Stimulated activated CD4-positive, alpha-beta T cell treated with anti-CD3 and anti-CD28 coated beads, TNF-alpha, amount 100 ng/mL, for 24 hours (primary cell): ENCODE data around the gene SENP6.
"Not testable (repeated sequence)": the region's sequence is repeated elsewhere in the genome, so short reads cannot be mapped to it uniquely, and the experiment has no call there.

Experiments
- DNase-seq, 3 experiments: peaks; one replicate each; pipeline ENCODE4 v3.0.0-alpha.2; 2020; ENCODE audit warnings: low read depth in 3 of 3

The SENP6 gene, protein sequence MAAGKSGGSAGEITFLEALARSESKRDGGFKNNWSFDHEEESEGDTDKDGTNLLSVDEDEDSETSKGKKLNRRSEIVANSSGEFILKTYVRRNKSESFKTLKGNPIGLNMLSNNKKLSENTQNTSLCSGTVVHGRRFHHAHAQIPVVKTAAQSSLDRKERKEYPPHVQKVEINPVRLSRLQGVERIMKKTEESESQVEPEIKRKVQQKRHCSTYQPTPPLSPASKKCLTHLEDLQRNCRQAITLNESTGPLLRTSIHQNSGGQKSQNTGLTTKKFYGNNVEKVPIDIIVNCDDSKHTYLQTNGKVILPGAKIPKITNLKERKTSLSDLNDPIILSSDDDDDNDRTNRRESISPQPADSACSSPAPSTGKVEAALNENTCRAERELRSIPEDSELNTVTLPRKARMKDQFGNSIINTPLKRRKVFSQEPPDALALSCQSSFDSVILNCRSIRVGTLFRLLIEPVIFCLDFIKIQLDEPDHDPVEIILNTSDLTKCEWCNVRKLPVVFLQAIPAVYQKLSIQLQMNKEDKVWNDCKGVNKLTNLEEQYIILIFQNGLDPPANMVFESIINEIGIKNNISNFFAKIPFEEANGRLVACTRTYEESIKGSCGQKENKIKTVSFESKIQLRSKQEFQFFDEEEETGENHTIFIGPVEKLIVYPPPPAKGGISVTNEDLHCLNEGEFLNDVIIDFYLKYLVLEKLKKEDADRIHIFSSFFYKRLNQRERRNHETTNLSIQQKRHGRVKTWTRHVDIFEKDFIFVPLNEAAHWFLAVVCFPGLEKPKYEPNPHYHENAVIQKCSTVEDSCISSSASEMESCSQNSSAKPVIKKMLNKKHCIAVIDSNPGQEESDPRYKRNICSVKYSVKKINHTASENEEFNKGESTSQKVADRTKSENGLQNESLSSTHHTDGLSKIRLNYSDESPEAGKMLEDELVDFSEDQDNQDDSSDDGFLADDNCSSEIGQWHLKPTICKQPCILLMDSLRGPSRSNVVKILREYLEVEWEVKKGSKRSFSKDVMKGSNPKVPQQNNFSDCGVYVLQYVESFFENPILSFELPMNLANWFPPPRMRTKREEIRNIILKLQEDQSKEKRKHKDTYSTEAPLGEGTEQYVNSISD

GRCh38 chr6:75601304-75602245 is at the start of gene SENP6:
TSS of gene SENP6 (plus strand) at chr6:75601880. CDS start at chr6:75602525, 645 bp downstream.
- DNase-seq = peak; percentile 34 to 67 (median 48)

DNA sequence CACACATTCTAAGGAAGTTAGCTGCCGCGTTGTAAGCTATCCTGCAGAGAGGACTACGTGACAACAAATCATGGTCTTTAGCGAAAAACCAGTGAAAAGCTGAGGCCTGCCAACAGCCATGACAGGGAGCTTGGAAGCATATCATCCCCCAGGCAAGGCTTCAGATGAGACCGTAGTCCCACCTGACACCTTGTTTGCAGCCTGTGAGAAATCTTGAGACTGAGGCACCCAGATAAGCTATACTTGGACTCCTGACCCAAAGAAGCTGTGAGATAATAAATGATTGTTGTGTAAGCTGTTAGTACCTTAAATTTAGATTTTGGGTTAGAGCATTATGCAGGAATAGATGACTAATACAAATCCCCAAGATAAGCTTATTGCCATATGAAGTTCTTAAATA is 45.4 kb upstream of the SENP6 start:
- no peak for DNase-seq

DNA sequence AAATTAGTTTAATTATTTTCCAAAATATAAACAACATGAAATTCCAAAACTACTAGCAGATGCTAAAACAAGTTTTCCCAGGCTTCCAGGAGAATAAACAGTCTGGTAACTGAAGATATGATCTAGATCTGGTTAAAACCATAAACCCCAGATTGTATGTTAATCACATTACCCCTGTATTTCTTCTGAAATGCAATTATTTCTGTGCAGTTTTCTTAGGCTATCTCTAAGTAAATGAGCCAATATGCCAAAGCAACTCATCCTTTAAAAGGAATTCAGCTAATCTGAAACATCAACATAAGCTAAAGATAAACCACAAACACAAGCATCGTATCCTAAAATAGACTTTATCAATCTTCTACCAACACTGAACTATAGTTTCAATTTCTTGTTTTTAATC is 44.6 kb upstream of the SENP6 start:
- no peak for DNase-seq

DNA sequence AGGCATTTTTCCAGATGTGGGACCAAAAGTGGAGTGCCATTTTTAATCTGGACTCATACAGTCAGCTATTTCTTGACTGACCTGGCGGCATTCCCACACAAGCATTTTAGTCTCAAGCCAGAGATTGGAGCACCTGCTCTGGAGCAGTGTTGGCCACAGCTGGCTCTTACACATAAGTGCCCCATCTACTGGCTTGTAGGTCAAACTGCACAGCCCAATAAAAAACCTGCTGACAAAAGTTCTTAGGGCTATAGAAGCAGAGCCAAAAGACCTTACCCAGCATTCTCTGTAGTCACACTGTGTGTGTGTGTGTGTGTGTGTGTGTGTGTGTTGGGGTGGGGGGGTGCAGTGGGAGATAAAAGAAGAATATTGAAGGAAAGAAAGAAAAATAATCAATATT is 38.6 kb upstream of the SENP6 start:
- no peak for DNase-seq

DNA sequence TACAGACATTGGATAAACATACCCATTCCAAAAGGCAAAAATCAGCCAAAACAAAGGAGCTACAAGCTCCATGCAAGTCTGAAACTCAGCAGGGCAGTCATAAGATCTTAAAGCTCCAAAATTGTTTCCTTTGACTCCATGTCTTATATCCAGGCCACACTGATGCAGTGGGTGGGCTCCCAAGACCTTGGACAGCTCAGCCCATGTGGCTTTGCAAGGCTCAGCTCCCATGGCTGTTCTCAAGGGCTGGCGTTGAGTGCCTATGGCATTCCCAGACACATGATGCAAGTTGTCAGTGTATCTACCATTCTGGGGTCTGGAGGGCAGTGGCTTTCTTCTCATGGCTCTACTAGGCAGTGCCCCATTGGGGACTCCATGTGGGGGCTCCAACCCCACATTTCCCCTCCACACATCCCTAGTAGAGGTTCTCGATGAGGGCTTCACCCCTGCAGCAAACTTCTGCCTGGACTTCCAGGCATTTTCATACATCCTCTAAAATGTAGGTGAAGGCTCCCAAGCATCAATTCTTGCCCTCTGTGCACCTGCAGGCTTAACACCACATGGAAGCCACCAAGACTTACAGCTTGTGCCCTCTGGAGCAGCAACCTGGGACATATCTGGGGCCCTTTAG is 35.4 kb upstream of the SENP6 start:
- DNase-seq = no peak

DNA sequence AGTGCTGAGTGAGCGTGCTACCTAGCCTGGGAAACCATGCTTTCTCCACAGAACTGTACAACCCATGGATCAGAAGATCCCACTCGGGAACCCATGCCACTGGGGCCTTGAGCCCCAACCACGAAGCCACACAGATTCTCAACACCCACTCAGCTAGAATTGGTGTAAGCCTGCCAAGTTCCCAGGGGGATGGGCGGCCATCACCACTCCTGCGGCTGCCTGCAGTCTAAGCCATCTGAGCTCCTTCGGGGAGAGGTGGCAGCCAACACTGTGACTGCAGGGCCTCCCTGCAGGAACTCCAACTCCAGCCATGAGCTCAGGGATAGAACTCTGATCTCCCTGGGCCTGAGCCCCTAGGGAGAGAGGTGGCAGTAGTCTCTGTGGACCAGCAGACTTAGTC is 33.6 kb upstream of the SENP6 start:
- no peak for DNase-seq

DNA sequence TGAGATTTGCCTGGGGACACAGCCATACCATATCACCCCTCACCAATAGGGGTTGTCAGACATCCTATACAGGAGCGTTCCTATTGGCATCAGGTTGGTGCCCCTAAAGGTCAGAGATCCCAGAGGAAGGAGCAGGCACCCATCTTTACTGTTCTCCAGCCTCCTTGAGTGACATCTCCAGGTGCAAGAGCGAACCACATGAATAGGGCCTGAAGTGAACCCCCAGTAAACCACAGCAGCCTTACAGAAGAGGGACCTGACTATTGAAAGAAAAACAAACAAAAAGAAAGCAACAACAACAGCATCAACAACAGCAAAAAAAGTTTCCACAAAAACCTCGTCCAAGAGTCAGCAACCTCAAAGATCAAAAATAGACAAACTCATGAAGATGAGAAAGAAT is 32.7 kb upstream of the SENP6 start:
- DNase-seq = no peak

- DNase-seq = not testable (repeated sequence)
Observed at GRCh38 chr6:75570671-75571070, 31.0 kb upstream of the SENP6 start.

- no peak for DNase-seq
Observed at GRCh38 chr6:75572072-75572471, 29.6 kb upstream of the SENP6 start.

- DNase-seq = no peak
Observed at GRCh38 chr6:75579951-75580350, 21.7 kb upstream of the SENP6 start.

DNA sequence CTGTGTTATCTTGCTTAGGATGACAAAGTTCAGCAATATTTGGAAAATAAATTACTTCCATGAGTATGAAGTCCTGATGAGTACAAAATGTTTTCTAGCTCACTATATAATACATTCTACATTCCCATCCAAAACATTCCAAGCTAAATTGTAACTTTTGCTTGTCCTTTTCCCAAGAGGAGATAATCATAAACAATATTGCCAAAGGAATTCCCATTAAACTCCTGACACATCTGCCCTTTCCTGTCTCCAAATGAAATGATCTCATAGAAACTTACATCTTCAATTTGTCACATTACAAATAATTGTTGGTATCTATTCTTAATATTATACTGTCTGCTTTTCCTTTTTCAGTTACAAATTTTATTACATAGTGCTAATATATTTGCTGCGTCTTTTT is 20.4 kb upstream of the SENP6 start:
- DNase-seq = no peak

DNA sequence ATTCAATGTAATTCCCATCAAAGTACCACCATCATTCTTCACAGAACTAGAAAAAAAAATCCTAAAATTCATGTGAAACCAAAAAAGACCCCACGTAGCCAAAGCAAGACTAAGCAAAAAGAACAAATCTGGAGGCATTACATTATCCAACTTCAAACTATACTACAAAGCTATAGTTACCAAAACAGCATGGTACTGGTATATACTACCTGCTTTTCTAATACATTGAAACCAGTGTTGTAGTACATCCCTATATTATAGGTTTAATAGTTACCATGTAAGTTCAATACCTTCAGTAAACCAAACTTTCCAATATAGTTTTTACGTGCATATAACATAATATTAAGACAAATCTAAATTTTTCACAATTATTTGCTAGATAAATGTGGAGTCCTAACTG is 17.1 kb upstream of the SENP6 start:
- DNase-seq = not testable (repeated sequence)

- no peak for DNase-seq
Observed at GRCh38 chr6:75588948-75589347, 12.7 kb upstream of the SENP6 start.

GRCh38 chr6:75590370-75590769 is 11.3 kb upstream of the SENP6 start:
- DNase-seq = no peak

- DNase-seq = not testable (repeated sequence)
Observed at GRCh38 chr6:75596380-75596779, 5.3 kb upstream of the SENP6 start.

DNA sequence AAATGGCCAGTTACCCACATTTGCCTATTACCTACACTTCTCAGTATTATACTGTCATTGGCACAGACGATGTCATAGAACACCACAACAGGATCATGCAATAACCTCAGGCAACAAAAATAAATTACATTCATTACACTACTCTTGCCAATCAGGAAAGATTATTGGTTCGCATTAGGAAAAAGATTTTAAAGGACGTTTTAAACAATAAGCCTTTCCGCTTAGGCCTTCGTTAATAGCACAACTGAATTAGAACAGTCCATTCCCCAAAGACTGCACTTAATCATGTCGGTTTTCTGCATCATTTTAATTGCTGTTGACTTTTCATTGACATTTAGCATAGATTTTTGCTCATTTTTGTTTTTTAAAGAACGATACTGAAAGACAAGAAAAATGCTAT is 912 bp upstream of the SENP6 start:
- DNase-seq = no peak

DNA sequence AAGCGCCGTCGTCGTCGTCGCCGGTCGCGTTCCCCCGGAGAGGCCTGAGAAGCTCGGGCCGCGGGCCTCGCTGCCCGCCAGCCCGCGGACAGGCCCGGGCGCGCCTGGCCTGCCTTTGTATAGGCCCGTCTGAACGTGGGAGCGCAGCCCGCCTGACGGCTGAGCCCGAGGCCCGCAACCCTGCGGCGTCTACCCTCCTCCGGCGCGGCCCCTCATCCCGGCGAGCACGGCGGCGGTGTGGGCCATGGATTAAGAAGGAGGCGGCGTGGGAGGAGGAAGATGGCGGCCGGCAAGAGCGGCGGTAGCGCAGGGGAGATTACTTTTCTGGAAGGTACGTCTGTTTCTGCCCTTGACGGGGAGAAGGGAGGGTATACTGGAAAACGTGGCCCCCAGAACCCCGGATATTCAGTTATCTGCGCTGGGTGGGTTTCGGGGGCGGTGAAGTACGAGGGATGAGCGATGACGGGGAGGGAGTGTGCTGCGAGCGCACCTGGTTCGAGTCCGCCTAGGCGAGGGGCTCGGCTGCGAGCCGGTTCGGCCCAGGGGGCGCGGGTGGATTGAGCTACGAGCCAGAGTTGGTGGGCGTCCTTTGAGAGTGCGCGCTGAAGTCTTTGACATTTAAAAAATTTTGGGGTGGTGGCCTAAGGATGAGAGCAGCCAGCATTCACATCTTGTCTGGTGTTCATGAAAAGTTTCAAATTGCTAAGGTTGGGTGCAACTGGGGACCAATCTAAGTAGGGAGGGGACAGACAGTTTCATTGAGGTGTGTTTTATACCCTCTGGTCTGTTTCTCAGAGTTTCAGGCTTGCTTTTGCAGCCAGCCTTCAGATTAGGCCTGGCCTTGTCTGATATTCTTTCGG is 796 bp downstream of the SENP6 start:
- DNase-seq = peak; percentile 42 to 52 (median 46)

- DNase-seq = no peak
Observed at GRCh38 chr6:75603106-75603420, 1.4 kb downstream of the SENP6 start.

DNA sequence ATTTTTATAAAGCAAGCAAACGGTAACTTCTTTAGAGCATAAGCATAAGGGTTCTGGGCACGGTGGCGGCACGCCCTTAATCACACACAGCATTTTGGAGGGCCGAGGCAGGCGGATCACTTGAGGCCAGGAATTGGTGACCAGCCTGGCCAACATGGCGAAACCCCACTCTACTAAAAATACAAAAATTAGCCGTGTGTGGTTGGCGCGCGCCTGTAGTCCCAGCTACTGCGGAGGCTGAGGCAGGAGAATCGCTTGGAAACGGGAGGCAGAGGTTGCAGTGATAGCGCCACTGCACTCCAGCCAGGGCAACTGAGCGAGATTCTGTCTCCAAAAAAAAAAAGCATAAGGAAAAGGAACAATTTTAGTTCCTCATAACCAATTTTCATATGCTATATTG is 2.6 kb downstream of the SENP6 start:
- DNase-seq = no peak

DNA sequence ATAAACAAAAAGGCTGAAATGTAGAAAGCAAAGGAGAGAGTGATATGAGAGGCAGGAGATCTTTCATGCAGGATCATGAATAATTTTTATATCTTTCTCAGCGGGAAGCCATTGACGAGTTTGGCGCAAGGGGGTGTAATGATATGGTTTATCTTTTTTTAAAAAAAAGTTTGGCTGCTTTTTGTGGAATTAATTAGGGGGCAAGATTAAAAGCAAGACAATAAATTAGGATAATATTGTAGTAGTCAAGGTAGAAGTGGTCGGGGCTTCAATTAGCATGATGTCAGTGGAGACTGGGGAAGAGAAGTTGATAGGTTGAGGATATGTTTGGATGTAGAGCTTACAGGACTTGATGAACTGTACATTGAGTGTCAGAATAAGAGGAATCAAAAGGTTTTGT is 4.0 kb downstream of the SENP6 start:
- no peak for DNase-seq
